Activated T-cell treated with anti-CD3 and anti-CD28 coated beads, Interleukin-2, amount 50 U/mL, for 4 hours (primary cell): ENCODE measurements around the gene TAPT1. TPM values are rescaled to one million over a fixed set of nuclear protein-coding genes. Genes with fewer than 3 reads are reported as not detected.
"Not testable (repeated sequence)": the region's sequence is repeated elsewhere in the genome, so short reads cannot be mapped to it uniquely, and the experiment has no call there.

Source experiments
- ATAC-seq, 2 donors: fragments of 200-7000 bp; cut with Tn5 transposase; one replicate each; pipeline ENCODE4 v1.10.0; 2021
- DNase-seq: peaks from one replicate; pipeline ENCODE4 v3.0.0-alpha.2; 2020
- H3K27me3 Mint-ChIP-seq: one replicate; pipeline ENCODE4 v1.8.0; 2021; ENCODE audit warnings: low read depth, mixed read lengths
- H3K36me3 Mint-ChIP-seq: one replicate; pipeline ENCODE4 v1.8.0; 2022; ENCODE audit warnings: mixed read lengths; ENCODE audit not compliant: insufficient read depth
- H3K4me1 Mint-ChIP-seq: one replicate; pipeline ENCODE4 v1.8.0; 2021; ENCODE audit warnings: low read depth, mixed read lengths
- H3K4me3 Mint-ChIP-seq: one replicate; pipeline ENCODE4 v1.8.0; 2021; ENCODE audit warnings: mild to moderate bottlenecking, moderate library complexity, mixed read lengths
- H3K9me3 Mint-ChIP-seq: one replicate; pipeline ENCODE4 v1.8.0; 2021; ENCODE audit warnings: mixed read lengths
- total RNA-seq, 3 donors: library from RNA; stranded (reverse); gene quantifications; one replicate each; pipeline ENCODE4 v1.2.1, GENCODE V29; 2021

TAPT1 gene
- total RNA-seq, 3 donors from 2014 or later = 16.4 to 20.4 (median 16.7) TPM

DNA sequence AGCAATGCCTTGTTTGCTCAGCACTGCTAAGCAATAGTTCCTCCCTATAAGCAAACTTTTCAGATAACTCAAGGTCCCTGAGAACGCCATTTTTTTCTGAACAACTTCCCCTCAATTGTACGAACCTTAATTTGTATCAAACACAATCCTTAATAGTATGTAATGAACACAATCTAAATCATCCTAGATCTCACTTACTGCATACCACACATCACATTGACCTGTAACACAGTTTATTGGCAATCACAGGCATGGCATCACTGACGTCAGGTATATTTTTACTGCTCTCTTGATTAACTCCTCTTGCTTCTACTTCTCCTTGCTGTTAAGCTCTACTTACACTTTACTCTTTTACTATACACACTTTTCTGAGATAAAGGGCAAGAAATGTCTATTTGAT lies 67.0 kb downstream of the TAPT1 start:
- Mint-ChIP-seq H3K4me1 (no peaks in the 10 kb centered on the region), H3K36me3 (peaks cover 22% of the 10 kb centered on the region), H3K27me3 (no peaks in the 10 kb centered on the region), H3K9me3 (no peaks in the 10 kb centered on the region), H3K4me3 (no peak overlapping the region)
- no peak for DNase-seq
- ATAC-seq = no peak

DNA sequence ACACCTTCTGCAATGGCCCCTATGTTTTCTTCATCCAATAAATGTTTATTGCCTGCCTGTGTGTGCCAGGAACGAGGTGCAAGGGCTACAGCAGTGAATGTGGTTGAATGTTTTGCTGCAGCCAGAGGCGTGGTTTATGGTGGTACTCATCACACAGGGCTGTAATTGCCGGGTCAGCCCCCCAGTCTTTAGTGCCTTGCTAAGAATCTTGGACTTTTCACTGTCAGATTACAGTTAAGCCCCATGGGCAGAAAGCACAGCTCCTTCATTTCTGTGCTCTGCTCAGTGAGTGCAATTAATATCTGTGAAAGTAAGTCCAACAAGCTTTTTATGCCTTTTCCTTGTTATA lies 67.8 kb downstream of the TAPT1 start:
- Mint-ChIP-seq H3K4me1 (no peaks in the 10 kb centered on the region), H3K9me3 (no peaks in the 10 kb centered on the region), H3K4me3 (no peak overlapping the region), H3K27me3 (no peaks in the 10 kb centered on the region), H3K36me3 (peaks cover 15% of the 10 kb centered on the region)
- ATAC-seq = no peak
- DNase-seq = no peak

GRCh38 chr4:16157609-16158503 lies 68.4 kb downstream of the TAPT1 start:
- Mint-ChIP-seq H3K4me3 (no peak overlapping the region), H3K36me3 (peaks cover 12% of the 10 kb centered on the region), H3K9me3 (no peaks in the 10 kb centered on the region), H3K4me1 (no peaks in the 10 kb centered on the region), H3K27me3 (no peaks in the 10 kb centered on the region)
- ATAC-seq = no peak
- no peak for DNase-seq

DNA sequence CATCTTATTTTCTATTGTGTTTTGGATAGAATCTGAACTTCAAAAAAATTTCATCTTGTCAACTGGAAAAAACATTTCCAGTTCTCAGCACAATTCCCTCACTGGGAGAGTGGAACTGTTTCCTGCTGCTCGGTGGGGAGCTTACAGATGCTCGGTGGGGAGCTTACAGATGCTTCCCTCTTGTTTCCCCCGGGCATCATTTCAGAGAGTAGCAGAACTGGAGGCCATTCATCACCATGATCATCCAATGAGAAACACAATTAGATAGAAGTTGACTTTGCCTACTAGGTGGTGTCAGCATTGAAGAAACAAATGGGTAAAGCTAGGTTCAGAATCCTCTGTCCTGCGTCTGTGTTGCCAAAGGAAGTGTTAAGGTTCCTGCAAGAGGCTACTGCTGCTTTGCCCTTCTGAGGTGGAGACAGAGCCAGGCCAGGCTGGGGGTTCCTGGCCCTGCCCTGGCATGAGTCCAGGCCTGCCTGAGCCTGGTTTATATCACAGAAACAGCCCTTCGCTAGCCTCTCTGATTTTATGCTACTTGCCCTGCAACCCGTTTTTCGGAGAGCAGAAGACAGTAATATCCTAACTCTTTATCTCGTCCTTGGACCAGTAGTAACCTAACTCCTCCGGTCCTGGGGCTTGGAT lies 70.6 kb downstream of the TAPT1 start:
- H3K36me3 Mint-ChIP-seq = peaks cover 5% of the 10 kb centered on the region
- no peaks in the 10 kb centered on the region for H3K4me1 Mint-ChIP-seq
- H3K4me3 Mint-ChIP-seq = no peak overlapping the region
- H3K27me3 Mint-ChIP-seq = no peaks in the 10 kb centered on the region
- no peak for ATAC-seq
- DNase-seq = no peak
- H3K9me3 Mint-ChIP-seq = no peaks in the 10 kb centered on the region

GRCh38 chr4:16154451-16154850 lies 71.8 kb downstream of the TAPT1 start:
- no peaks in the 10 kb centered on the region for H3K27me3 Mint-ChIP-seq
- H3K4me1 Mint-ChIP-seq = no peaks in the 10 kb centered on the region
- DNase-seq = no peak
- H3K9me3 Mint-ChIP-seq = no peaks in the 10 kb centered on the region
- H3K36me3 Mint-ChIP-seq = peaks cover 5% of the 10 kb centered on the region
- no peak overlapping the region for H3K4me3 Mint-ChIP-seq
- no peak for ATAC-seq

GRCh38 chr4:16150716-16151115 lies 75.6 kb downstream of the TAPT1 start:
- peaks cover 5% of the 10 kb centered on the region for H3K36me3 Mint-ChIP-seq
- ATAC-seq (no peak), DNase-seq (no peak)
- no peaks in the 10 kb centered on the region for H3K4me1 Mint-ChIP-seq
- H3K4me3 Mint-ChIP-seq = no peak overlapping the region
- H3K9me3 Mint-ChIP-seq = peaks cover 4% of the 10 kb centered on the region
- H3K27me3 Mint-ChIP-seq = no peaks in the 10 kb centered on the region

GRCh38 chr4:16144913-16145312 lies 81.4 kb downstream of the TAPT1 start:
- H3K4me3 Mint-ChIP-seq, ATAC-seq, H3K36me3 Mint-ChIP-seq, DNase-seq, H3K27me3 Mint-ChIP-seq, H3K4me1 Mint-ChIP-seq: not testable (repeated sequence)
- peaks cover 20% of the 10 kb centered on the region for H3K9me3 Mint-ChIP-seq

DNA sequence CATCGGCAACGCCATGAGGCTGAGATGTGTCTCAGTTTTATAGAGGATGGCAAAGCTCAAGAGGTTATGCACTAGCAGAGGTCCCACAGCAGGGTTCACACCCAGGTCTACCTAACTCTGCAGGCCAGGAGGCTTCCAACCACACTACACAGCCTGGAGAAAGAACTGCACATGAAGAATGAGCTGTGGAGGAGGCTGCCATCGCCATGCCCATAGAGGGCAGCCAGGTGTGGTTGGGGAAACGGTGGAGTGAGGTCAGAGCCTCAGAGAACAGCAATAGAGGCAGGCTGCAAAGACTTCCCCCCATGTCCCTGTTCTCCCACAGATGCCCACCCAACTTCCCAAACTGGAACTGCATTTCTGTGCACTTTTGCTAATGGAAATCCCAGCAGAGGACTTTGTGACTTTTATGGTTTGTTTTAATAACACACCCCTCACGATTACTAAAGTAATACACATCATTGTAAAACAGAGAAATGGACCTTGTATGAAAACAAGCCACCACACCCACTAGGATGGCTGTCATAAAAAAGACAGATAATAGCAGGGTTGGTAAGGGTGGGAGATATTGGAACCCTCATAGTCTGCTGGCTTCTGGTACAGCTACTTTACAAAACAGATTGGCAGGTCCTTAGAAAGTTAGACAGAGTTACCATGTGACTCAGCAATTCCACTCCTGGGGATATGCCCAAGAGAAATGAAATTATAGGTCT lies 83.5 kb downstream of the TAPT1 start:
- Mint-ChIP-seq H3K27me3 (peaks cover 2% of the 10 kb centered on the region), H3K4me1 (no peaks in the 10 kb centered on the region), H3K4me3 (no peak overlapping the region), H3K36me3 (no peaks in the 10 kb centered on the region), H3K9me3 (peaks cover 20% of the 10 kb centered on the region)
- DNase-seq (no peak), ATAC-seq (no peak)

GRCh38 chr4:16140879-16141249 lies 85.4 kb downstream of the TAPT1 start:
- Mint-ChIP-seq H3K4me3 (no peak overlapping the region), H3K36me3 (no peaks in the 10 kb centered on the region), H3K9me3 (peaks cover 20% of the 10 kb centered on the region), H3K27me3 (peaks cover 12% of the 10 kb centered on the region), H3K4me1 (no peaks in the 10 kb centered on the region)
- ATAC-seq (no peak), DNase-seq (no peak)

DNA sequence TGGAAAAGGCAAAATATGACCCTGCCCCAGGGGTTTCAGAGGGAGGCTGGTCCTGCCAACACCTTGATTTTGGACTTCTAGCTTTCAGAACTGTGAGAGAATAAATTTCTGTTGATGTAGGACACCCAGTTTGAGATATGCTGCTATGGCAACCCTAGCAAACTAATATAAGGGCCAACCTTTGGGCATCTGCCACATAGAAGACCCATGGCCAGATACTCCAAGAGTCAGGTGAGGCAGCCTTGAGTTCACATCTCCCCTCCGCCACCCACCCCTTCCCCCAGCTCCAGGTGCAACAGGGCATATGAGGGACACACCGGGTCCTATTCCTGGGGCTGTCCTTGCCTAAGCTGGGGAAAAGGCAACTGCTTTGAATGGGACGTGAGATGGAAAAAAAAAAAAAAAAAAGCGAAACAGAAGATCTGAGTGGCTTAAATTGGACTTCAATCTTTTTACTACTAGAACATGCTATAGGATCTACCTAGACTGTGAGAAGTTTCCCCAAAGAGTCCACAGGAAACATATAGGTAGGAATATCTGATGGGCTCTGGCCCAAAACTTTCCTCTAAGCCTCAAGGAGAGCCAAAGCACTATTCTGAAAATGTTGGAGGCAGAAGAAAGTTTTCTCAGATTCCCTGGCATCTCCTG lies 85.9 kb downstream of the TAPT1 start:
- Mint-ChIP-seq H3K4me1 (no peaks in the 10 kb centered on the region), H3K27me3 (peaks cover 12% of the 10 kb centered on the region), H3K4me3 (no peak overlapping the region), H3K36me3 (no peaks in the 10 kb centered on the region), H3K9me3 (peaks cover 16% of the 10 kb centered on the region)
- ATAC-seq (no peak), DNase-seq (no peak)

- DNase-seq (no peak), ATAC-seq (no peak)
- H3K9me3 Mint-ChIP-seq = peaks cover 9% of the 10 kb centered on the region
- no peaks in the 10 kb centered on the region for H3K36me3 Mint-ChIP-seq
- H3K4me3 Mint-ChIP-seq = no peak overlapping the region
- peaks cover 14% of the 10 kb centered on the region for H3K27me3 Mint-ChIP-seq
- H3K4me1 Mint-ChIP-seq = no peaks in the 10 kb centered on the region
These were observed 87.0 kb downstream of the TAPT1 start for GRCh38 chr4:16139066-16139945.

- Mint-ChIP-seq H3K9me3 (peaks cover 4% of the 10 kb centered on the region), H3K27me3 (peaks cover 22% of the 10 kb centered on the region), H3K36me3 (no peaks in the 10 kb centered on the region), H3K4me1 (no peaks in the 10 kb centered on the region), H3K4me3 (no peak overlapping the region)
- DNase-seq (no peak), ATAC-seq (no peak)
These were observed 89.4 kb downstream of the TAPT1 start for GRCh38 chr4:16136827-16137226.

DNA sequence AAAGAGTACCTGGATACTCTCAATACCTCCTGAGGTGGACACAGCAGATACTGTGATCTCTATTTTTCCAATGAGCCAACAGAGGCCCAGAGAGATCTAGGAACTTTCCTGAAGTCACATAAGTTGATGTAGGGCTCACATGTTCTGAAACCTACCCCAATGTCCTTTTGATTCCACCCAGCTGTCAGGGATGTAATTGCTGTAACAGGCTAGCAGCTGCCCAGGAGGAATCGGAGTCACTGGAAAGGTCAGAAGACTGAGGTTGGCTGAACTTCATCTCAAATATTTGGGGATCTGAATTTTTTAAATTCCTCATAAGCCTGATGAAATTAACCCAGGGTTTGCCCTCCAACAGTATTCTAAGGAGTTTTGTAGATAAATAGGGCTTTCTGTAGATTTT lies 90.0 kb downstream of the TAPT1 start:
- no peak overlapping the region for H3K4me3 Mint-ChIP-seq
- DNase-seq (no peak), ATAC-seq (no peak)
- H3K36me3 Mint-ChIP-seq = no peaks in the 10 kb centered on the region
- H3K9me3 Mint-ChIP-seq = peaks cover 4% of the 10 kb centered on the region
- no peaks in the 10 kb centered on the region for H3K4me1 Mint-ChIP-seq
- peaks cover 22% of the 10 kb centered on the region for H3K27me3 Mint-ChIP-seq
